NCI-H526 (cell line): ENCODE results near the gene CCDC149.
A peak's percentile ranks its signal among the peaks of the same experiment; 100 is the strongest.

Experiments used
- DNase-seq, 2 experiments: peaks; one replicate each; lab custom pipeline; 2025; lab: John Stamatoyannopoulos, UW

The CCDC149 gene

GRCh38 chr4:24801136-24801855, 111.5 kb downstream of the CCDC149 start:
- DNase-seq = no peak

DNA sequence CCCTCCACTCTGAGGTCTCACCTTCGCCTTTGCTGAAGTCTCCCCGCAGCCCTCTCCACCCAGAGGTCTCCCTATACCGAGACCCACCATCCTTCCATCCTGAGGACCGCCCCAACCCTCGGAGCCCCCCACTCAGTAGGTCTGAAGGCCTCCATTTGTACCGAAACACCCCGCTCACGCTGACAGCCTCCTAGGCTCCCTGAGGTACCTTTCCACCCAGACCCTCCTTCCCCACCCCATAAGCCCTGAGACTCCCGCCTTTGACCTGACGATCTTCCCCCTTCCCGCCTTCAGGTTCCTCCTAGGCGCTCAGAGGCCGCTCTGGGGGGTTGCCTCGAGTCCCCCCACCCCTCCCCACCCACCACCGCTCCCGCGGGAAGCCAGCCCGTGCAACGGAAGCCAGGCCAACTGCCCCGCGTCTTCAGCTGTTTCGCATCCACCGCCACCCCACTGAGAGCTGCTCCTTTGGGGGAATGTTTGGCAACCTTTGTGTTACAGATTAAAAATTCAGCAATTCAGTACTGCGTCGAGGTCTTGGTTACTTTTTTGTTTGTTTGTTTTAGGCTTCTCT, 112.4 kb downstream of the CCDC149 start:
- no peak for DNase-seq

GRCh38 chr4:24799544-24800324, 113.1 kb downstream of the CCDC149 start:
- DNase-seq = no peak

DNA sequence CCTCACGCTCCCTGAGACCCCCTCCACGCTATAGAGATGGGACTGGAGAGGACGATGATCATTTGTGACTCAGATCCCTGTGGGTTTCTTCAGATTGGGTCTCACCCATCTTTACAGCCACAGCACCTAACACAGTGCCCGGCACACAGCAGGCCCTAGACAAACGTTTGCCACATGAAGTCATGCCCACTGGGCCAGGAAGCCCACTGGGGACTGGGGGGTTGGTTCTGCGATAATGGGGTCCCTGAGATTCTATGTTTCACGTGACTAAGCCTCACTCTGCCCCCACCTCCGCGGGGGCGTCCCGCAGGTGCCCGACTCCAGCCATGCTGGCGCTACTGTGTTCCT, 113.7 kb downstream of the CCDC149 start:
- no peak for DNase-seq

DNA sequence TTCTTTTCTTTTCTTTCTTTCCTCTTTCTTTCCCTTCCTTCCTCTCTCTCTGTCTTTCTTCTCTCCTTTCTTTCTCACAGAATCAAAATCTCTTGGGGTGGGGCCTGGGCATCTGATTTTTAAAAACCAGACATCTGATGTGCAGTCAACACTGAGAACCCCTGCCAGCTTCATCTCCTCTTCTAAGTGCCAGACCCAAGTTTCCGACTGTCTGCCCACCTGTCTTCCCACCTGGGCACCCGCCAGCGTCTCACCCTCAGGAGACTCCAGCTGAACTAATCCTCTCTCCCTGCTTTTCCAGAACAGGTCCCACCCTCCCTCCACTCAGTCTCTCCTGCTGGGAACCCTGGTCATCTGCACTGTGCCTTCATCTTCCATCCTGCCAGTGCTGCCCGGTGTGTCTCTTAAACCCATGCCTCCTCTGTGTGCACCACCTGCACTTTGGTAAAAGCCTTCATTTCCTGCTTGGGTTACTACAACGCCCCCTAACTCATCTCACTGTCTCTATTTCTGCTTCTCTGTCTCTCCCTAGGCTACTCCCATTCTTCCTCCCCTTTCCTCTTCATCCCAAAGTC, 114.7 kb downstream of the CCDC149 start:
- DNase-seq = no peak

GRCh38 chr4:24796620-24797019, 116.2 kb downstream of the CCDC149 start:
- no peak for DNase-seq

GRCh38 chr4:24795666-24796381, 117.0 kb downstream of the CCDC149 start:
- no peak for DNase-seq

DNA sequence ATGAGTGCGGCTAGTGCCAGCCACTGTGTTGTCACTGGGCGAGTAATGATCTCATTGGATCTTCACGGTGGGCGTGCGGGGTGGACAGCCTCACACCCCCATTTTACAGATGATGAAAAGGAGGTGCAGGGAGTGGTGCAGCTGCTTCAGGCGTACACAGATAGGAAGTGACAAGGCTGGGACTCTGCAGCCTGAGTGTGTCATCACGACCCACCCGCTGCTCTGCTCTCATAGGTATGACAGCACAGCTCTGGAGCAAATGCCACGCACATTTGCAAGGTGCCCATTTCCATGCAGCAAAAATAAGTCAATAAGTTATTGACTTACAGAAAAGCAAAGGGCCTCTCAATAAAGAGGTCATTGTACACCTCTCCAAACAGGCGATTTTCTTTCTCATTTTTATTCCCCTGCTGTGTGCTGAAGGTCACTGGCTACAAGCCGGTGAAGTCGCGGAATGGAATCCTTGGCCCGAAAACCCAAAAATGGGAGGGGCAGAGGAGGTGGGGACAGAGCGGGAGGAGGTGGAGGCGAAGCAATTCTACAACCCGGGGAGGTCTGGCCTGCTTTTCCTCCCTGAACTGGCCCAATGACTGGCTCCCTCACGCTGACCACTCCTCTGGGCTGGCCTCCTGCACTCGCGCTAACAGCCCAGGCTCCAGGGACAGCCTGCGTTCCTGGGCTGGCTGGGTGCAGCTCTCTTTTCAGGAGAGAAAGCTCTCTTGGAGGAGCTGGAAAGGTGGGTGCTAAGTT, 117.8 kb downstream of the CCDC149 start, which contains the start of gene SOD3:
Gene SOD3 (plus strand): TSS at position 658 of the 750 bp plus-strand sequence. CDS start 3,949 bp downstream, outside the sequence.
- DNase-seq = no peak

DNA sequence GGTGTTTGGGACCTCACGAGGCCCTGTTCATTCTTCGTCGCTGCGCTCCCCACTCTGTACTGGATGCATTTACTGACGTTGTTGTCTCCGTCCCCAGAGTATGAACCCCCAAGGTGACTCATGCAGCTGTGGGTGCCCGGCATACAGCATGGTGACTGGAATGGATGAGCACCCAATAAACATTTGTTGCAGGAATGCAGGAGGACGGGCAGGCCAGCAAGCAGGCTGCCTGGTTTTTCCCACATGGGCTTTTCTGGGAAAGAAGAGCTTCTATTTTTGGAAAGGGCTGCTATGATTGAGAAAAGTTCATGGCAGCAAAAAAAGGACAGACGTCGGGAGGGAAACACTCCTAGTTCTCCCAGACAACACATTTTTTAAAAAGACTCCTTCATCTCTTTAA, 118.4 kb downstream of the CCDC149 start:
- DNase-seq = no peak

DNA sequence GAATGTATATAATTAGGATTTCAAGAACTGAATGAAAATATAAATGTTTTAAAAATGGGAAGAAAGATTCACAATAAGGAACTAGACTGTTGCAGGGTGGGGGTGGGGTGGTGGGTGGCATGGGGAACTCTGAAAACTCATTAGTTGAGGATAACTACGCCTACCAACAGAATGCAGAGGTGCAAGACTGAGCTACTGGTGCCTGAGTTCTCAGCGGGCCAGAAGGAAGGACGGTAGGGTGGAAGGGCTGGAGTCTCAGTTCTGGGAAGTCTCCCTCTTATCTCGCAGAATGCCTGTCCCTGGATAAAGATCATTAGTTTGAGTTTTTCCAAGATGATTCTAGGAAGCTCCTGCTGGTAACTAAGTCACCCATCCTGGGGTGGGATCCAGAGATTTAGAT, 118.8 kb downstream of the CCDC149 start:
- DNase-seq = no peak

- DNase-seq = peak in 1 of 2 experiments; percentile 47
Observed at GRCh38 chr4:24793219-24794005, 119.4 kb downstream of the CCDC149 start.

DNA sequence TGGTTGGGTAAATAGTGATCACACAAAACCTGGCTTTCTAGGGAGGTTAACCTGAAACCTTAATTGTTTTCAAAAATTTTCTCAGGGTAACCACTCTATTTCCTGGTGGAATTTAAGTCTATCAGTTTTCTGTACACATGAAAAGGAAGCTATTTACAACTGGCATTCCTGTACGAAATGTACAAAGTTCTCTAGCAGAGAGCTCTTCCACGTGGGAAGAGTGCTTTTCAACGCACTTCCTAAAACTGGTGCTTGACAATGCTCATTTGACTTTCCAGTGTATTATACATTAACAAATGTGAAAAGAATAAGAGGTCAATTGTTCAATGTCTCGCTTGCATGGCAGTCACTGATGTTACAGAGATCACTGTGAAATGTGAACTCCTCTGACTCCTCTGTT, 120.3 kb downstream of the CCDC149 start:
- DNase-seq = no peak

GRCh38 chr4:24791043-24791442, 121.8 kb downstream of the CCDC149 start:
- no peak for DNase-seq

- DNase-seq = no peak
Observed at GRCh38 chr4:24783506-24783905, 129.3 kb downstream of the CCDC149 start.

- DNase-seq = peak; percentile 63 to 67
Observed at GRCh38 chr4:24781999-24782745, 130.7 kb downstream of the CCDC149 start.

GRCh38 chr4:24780936-24781495, 131.8 kb downstream of the CCDC149 start:
- DNase-seq = no peak

- DNase-seq = no peak
Observed at GRCh38 chr4:24778464-24779225, 134.2 kb downstream of the CCDC149 start.
